Stimulated activated naive CD8-positive, alpha-beta T cell treated with anti-CD3 and anti-CD28 coated beads, Interleukin-15, Interleukin-2, amounts not matched to agents 100 U/mL and 50 U/mL, for 24 hours (primary cell): Measurements from ENCODE around the gene MARK2.
A peak's percentile ranks its signal among the peaks of the same experiment; 100 is the strongest.

Experiments used
- ATAC-seq: fragments of 150-1000 bp; cut with Tn5 transposase; one replicate; pipeline ENCODE4 v1.10.0; 2021
- DNase-seq: peaks from one replicate; pipeline ENCODE4 v3.0.0; 2021

MARK2 gene

DNA sequence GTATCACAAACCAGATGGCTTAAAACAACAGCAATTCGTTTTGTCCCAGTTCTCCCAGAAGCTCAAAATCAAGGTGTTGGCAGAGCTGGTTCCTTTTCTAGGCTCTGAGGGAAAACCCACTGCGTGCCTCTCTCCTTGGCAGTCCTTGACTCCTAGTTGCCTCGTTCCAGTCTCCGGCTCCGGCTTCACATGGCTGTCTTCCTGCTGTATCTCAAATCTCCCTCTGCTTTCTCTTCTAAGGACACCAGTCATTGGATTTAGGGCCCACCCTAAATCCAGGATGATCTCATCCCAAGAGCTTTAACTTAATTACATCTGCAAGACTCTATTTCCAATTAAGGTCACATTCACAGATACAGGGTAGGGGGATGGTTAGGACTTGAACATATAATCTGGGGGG is 90.7 kb downstream of the MARK2 start:
- ATAC-seq (no peak), DNase-seq (no peak)

DNA sequence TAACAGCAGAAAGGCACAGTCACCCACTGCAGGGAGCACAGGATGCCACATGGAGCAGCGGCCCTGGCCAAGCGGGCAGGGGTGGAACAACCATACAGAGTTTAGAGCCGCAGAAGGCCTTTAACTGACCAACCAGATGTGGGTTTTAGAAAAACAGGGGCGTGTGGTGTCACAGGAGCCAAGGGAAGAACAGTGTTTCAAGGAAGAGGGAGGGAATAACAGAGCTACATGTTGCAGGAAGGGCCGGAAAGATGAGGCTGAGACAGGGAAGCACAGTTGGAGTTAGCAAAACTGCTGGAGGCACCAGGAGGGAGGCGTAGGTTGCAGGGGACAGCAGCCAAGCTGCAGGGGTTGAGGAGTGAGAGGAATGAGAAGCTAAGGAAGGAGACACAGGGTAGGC is 92.1 kb downstream of the MARK2 start:
- ATAC-seq (no peak), DNase-seq (no peak)

DNA sequence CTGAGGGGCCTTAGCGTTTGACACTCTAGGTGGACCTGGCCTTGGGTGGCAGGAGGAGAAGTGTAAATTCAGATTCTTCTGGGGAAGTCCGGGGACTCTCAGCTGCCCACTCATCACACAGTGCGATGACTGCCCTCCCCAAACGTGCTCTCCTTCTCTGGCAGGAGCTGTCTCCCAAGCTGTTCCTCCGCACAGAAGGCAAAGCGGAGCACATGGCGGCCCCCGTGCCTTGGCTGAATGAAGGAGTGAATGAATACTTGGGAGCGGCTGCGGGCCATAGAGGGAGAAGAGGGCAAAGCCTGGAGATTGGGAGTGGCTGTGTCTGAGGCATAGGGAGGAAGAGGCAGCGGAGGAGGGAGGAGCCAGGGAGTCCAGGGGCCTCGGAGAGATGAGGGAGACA is 93.0 kb downstream of the MARK2 start:
- DNase-seq (no peak), ATAC-seq (no peak)

DNA sequence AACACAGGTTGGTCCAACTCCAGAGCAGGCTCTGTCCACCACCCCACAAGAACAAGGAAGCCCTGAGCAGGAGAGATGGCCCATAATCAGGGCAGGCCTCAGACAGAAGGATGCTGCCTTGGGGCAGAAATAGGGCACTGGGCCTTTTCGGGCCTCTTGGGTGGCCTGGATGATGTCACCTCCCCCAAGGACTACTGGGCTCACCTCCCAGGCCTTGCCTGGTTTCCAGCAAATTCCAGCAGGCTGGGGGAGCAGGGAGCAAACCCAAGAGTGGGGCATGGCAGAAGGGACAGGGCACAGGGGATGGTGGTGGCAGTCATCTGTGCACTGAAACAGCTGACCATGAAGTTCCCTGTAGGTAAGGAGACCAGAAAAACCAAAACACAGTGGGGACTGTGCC is 94.5 kb downstream of the MARK2 start:
- ATAC-seq (no peak), DNase-seq (no peak)

DNA sequence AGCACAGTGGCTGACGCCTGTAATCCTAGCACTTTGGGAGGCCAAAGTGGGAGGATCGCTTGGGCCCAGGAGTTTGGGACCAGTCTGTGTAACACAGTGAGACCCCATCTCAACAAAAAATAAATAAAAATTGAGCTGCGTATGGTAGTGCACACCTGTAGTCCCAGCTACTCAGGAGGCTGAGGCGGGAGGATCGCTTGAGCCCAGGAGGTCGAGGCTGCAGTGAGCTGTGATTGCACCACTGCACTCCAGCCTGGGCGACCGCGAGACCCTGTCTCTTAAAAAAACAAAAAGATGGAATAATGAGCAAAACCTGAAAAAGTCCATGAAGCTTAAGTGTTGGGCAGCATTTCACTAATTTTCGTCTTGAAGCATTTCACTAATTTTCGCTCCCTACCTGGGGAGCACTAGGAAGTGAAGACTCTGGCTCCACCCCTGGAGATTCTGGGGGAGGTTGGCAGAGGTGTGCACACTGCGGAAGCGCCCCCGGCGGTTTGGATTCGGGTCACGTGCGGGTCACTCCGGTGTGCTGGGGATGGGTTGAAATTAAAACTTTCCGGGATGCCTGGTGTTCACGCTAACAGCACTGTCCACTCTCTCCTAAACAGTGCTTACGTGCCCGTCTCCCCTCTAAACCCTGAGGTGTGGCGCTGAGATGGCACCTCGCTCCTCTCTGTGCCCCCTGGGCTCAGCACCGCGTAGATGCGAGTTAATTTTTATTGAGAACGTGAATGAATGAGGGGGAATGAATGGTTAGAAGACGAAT is 99.0 kb downstream of the MARK2 start:
- DNase-seq: peak; percentile 51
- peak; percentile 5 for ATAC-seq

DNA sequence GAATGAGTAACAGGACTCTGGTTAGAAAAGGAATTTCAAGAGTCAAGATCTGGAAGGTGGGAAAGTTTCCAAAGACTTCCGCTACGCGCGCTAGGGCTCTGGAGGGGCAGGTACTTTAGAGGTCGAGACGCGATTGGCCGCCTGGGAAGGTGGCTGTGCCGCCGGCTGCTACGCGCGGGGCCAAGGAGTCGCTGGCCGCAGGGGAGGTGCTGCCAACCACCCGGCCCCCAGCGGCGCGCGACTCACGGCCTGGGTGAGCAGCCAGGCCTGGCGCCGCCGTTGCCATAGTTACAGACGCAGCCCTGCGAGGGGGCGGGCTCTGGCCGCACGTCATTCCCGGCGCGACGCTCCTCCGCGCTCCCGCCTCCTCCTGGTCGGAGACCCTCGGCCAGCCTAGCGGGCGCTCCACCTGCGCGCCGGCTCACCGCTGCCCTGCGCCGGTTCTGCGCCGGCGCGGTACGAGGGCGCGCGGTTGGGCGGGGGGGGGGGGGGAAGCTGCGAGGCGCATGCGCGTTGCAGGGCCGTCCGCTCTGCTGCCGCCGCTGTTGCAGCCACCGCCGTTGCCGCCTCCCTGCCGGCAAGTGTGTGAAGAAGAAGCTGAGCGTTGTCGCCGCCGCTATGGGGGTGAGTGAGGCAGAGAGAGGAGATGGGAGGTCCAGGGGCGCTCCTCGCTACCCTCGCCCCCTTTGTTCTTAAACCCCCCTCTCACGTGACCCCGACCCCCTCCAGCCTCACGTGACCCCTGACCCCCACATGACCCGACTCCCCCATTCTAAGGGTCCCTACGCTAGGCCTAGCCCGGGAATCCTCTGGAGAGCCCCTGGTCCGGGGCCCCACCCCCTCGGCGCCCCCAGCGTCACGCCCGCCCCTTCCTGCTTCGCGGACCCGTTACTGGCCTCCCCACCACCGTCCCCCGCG is 99.8 kb downstream of the MARK2 start, which contains the start of gene NAA40:
Gene NAA40 (plus strand): TSS at position 524 of the 918 bp plus-strand sequence. CDS start 95 bp downstream, at position 619.
- ATAC-seq (peak; percentile 96), DNase-seq (peak; percentile 98)

DNA sequence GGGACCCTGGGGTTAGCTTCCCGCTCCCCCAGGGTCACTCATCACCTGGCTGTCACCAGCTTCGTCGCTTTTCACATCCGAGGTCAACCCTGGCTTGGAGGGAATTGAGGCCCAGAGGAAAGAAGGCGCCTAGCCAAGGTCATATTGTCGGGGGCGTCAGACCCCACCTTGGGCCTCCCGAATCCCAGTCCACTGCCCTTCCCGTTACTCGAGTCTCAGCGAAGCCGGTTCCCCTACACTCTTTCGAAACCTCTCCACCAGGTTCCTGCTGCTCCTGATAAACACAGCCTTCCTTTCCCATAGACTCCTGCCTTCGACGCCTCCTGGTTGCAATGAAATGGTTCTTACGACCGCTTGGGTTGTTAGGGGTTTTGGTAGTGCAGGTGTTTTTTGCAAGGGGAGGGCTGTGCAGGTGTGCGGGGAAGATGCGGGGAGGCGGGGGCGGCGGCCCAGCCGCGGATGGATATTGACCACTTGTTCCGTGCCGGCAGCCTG is 100.5 kb downstream of the MARK2 start:
- DNase-seq: no peak

DNA sequence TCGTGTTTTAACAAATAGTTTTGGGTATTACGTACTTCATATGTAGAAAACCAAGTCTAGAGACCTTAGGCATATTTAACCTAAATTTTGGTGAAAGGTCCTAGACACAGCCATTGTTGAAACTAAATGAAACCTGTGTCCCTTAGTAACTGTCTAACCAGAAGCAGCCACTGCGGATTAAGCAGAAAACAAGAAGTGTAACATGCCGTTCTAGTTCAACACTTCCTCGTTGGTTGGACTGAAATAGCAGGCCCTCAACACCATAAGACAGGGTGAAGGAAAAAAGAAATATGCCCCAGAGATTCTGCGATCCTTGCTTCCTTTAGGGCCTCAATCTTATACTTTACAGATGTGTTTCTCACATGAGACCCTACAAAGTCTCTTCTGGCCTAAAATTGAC is 101.9 kb downstream of the MARK2 start:
- DNase-seq: no peak
- no peak for ATAC-seq

More for the DNA sequence above, 100.5 kb downstream of the MARK2 start:
- no peak for ATAC-seq

DNA sequence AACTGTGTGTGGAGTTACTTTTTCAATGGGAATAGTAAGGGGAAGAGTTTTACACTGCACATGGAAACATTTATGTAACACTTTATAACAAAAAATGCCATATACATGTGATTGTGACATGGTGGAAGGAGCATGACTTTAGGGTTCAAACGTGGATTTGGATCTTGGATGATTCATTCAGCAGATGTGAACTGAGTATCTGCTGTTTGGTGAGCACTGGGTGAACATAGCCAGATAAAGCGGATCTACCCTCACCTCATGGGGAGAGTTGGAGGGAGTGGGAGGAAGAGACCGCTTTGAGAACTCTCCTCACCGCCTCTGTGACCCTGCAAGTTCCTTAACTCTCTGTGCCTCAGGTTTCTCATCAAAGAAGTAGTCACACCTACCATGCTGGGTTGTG is 103.0 kb downstream of the MARK2 start:
- DNase-seq (no peak), ATAC-seq (no peak)

DNA sequence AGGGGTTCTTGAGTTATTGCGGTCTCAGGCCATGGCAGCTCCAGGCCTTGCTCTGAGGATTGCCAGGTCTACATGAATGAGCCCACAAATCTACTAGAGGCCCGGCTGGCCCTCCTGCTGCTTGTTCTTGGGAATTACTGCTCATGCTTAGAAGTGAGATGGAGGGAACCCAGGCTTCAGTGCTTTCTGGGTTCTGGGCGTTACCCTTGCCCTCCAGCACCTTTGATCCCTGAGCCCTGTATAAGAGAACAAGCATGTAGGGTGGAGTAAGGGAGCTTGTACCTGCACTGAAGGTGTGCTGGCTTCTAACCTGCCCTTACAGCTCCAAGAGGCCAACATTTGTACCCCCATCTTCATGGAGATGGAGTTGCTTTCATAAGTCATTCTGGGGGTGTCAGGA is 103.9 kb downstream of the MARK2 start:
- no peak for ATAC-seq

DNA sequence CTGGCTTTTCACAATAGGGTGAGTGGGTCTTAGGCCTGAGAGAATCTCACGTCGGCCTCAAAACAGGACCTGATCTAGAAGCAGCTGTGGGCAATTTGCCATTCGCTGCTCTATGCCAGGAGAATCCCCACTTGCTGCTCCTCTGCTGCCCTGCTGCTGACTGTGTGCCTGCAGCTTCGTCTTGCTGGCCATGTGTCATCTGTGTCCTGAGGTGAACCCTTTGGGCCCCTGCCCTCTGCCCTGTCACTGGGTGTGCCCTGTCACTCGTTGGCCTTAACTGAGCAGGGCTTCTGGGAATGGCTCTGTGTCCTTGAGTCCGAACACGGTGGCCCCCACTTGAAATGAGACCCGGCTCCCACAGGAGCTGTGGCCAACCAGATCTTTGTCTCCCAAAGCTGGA is 106.1 kb downstream of the MARK2 start:
- no peak for ATAC-seq
- DNase-seq: no peak

More for the DNA sequence above, 103.9 kb downstream of the MARK2 start:
- no peak for DNase-seq

DNA sequence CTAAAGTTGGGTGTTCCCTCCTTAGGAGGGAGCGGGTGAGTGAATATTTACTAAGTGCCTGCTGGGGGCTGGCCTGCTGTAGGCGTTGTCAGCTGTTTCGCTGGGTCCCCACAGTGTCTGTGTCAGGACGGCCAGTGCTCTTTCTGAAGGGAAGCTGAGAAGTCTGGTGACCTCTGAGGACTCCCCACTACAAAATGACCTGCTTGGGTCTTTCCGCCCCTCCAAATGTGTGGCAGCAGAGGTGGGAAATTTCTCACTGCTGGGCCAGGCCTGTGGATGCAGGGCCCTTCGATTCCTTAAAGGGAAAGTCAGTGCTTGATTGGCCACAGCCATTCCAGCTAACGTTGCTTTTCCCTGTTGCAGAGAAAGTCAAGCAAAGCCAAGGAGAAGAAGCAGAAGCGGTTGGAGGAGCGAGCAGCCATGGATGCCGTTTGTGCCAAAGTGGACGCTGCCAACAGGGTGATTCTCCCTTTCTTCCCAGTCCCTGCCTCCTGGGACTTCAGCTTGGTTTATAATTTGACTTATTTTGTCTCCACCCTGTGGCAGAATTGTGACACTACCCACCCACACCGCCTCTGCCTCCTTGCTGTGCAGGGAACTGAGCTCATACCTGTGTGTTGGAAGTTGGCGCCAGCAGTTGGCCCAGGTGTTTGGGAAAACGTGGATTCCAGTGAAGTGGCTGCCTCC is 106.7 kb downstream of the MARK2 start:
- ATAC-seq: no peak
- DNase-seq: peak; percentile 49

DNA sequence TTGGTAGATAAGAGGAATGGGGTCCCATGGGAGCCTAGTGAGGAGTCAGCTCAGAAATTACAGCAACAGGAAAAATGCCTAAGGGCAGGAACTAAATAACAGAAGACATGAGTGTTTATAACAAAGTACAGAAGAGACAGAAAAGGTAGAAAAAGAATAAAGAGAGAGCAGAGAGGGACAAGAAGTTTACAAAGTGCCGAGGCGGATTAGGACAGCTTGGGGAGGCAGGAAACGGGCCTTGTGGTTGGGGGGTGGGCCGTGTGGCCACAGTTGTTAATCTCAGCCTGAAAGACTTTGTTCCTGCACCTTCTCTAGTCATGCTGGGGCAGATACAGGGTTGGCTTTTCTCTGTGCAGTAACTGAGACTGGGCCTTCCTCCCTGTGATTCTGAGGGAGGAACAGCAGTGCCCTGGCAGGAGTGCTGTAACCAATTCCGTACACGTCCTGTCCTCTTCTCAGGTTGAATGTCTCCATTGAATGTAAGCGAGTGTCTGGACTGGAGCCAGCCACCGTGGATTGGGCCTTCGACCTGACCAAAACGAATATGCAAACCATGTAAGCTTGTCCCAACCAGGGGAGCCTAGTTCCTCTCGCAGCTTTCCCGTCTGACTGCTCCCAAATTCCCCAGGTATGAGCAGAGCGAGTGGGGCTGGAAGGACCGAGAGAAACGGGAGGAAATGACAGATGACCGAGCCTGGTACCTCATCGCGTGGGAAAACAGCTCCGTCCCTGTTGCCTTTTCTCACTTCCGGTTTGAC is 113.0 kb downstream of the MARK2 start:
- ATAC-seq (peak; percentile 68), DNase-seq (peak; percentile 42)

DNA sequence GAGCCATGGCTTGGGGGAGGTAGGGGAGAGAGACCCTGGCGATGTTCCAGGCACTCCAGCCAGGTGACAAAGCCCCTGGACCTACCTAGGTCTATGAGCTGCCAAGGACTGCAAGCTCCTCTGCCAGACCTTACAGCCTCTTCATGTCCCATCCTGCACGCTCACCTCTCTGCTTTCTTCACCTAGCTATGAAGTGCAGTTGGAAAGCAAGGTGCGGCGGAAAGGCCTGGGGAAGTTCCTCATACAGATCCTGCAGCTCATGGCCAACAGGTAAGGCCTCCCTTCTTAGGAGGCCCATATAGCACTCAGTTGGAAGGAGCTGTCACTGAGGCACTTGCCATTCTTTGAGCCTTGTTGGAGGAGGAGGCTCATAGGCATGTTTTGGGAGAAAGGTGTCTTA is 113.7 kb downstream of the MARK2 start:
- ATAC-seq: no peak
- no peak for DNase-seq

DNA sequence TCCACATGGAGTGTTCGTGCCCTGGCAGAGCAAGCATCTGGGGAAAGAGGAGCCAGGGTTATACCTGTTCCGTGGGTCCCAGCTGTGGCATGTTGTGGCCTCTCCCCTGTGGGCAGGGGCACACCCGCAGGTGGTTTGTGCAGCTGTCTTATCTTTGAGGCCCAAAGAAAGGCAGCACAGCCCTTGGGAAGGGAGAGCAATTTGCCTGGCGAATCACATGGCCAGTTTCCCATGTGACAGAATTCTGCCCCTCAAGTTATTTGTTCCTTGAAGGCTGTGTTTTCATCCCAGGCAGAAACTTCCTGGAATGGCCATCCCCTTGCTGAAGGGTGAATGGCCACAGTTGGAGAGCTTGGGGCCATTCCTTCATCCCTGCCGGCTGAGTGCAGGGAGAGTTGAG is 119.1 kb downstream of the MARK2 start:
- DNase-seq: no peak
- ATAC-seq: no peak
